Epithelial cell of proximal tubule (primary cell): ENCODE measurements around the gene SUPT4H1. TPM values are rescaled to one million over a fixed set of nuclear protein-coding genes. Genes with fewer than 3 reads are reported as not detected.

Source experiments
- DNase-seq: peaks from one replicate; pipeline ENCODE4 v3.0.0-alpha.2; 2011; ENCODE audit warnings: low read depth
- H3K4me3 ChIP-seq: 2 replicates; pipeline ENCODE4 v1.5.1; 2011; ENCODE audit warnings: low read depth, mild to moderate bottlenecking, low read length
- CTCF ChIP-seq: conservative IDR thresholded peaks from 2 replicates; pipeline ENCODE4 v1.5.1; 2012; ENCODE audit warnings: low read depth, mild to moderate bottlenecking, low read length
- total RNA-seq: library from RNA; depleted of rRNA; stranded (reverse); fragments of >200 nt; gene quantifications from 2 replicates; pipeline ENCODE4 v1.2.3, GENCODE V29; 2015

The SUPT4H1 gene
- total RNA-seq, 1 donor from 2014 or later, result 47.6 TPM

- TF ChIP-seq CTCF, result no peak
- no peak overlapping the region for H3K4me3 ChIP-seq
- DNase-seq, result no peak
Measured at GRCh38 chr17:58394534-58395223, 42.7 kb upstream of the SUPT4H1 start.

- no peak for TF ChIP-seq CTCF
- peak; percentile 82 for DNase-seq
- H3K4me3 ChIP-seq, result peak overlapping the region; percentile 21
Measured at GRCh38 chr17:58391302-58391984, 39.4 kb upstream of the SUPT4H1 start.

GRCh38 chr17:58390884-58391283, 38.9 kb upstream of the SUPT4H1 start:
- H3K4me3 ChIP-seq, result no peak overlapping the region
- no peak for TF ChIP-seq CTCF
- no peak for DNase-seq

- no peak for DNase-seq
- H3K4me3 ChIP-seq, result no peak overlapping the region
- TF ChIP-seq CTCF, result no peak
Measured at GRCh38 chr17:58388302-58389190, 36.5 kb upstream of the SUPT4H1 start.

- DNase-seq, result no peak
- no peak overlapping the region for H3K4me3 ChIP-seq
- TF ChIP-seq CTCF, result no peak
Measured at GRCh38 chr17:58387834-58388233, 35.8 kb upstream of the SUPT4H1 start.

GRCh38 chr17:58386708-58387107, 34.7 kb upstream of the SUPT4H1 start:
- TF ChIP-seq CTCF, result no peak
- H3K4me3 ChIP-seq, result no peak overlapping the region
- DNase-seq, result no peak
